ENCODE measurements around the gene BTBD9. TPM values are rescaled to one million over a fixed set of nuclear protein-coding genes. Genes with fewer than 3 reads are reported as not detected.

BTBD9 gene
- total RNA-seq, 1 experiment from 2014 or later, result 8.9 TPM

GRCh38 chr6:38432079-38432478, 207.7 kb downstream of the BTBD9 start:
- no peak overlapping the region for H3K27ac Mint-ChIP-seq

More at GRCh38 chr6:38432079-38432478, 207.7 kb downstream of the BTBD9 start:
- no peak overlapping the region for H2AK5ac ChIP-seq (ENCODE audit: insufficient read length, low read length)
- no peaks in the 10 kb centered on the region for H3K79me1 ChIP-seq (ENCODE audit: insufficient read depth, low read depth, low read length, poor library complexity, severe bottlenecking)
- H3K79me2 ChIP-seq (ENCODE audit: insufficient read depth, low read length), result no peaks in the 10 kb centered on the region
- peaks cover 0 to 9% (median 0%) of the 10 kb centered on the region in 3 experiments; a peak in 1 of 7 replicates for H3K36me3 Mint-ChIP-seq (ENCODE audit: insufficient read depth in 1 of 3, low read depth in 3 of 3)
- no peaks in the 10 kb centered on the region for H3K9me3 ChIP-seq (ENCODE audit: control insufficient read depth, low read depth, low read length)
- no peak overlapping the region for H4K91ac ChIP-seq (ENCODE audit: insufficient read length, low read depth, low read length)
- no peak overlapping the region for H3T11ph ChIP-seq (ENCODE audit: low read length)
- H2BK20ac ChIP-seq (ENCODE audit: low read depth, low read length, poor library complexity, severe bottlenecking), result no peak overlapping the region
- no peaks in the 10 kb centered on the region for H4K20me1 ChIP-seq (ENCODE audit: control insufficient read depth, insufficient read depth, insufficient read length)
- H3K4me2 ChIP-seq (ENCODE audit: insufficient read depth, insufficient read length, low read length), result no peak overlapping the region
- no peak overlapping the region for H4K5ac ChIP-seq (ENCODE audit: insufficient read length, low read depth, low read length)
- no peak overlapping the region for H3K23ac ChIP-seq (ENCODE audit: insufficient read length, low read depth, low read length)
- H2BK15ac ChIP-seq (ENCODE audit: low read depth, low read length), result no peak overlapping the region
- no peak overlapping the region for H3K18ac ChIP-seq (ENCODE audit: insufficient read length, low read depth, low read length)
- TF ChIP-seq CTCF (conservative IDR thresholded peaks at IDR 0.05), result no peak
- H3K9ac ChIP-seq (ENCODE audit: extremely low read depth, insufficient read length, low read length), result no peak overlapping the region
- H3K4me3 Mint-ChIP-seq, result no peak overlapping the region
- H3K9me3 Mint-ChIP-seq, result peaks cover 6 to 9% of the 10 kb centered on the region in 2 experiments; a peak in 4 of 5 replicates
- no peak overlapping the region for H3K56ac ChIP-seq (ENCODE audit: insufficient read length, low read depth, low read length)
- peaks cover under 1% of the 10 kb centered on the region; the same call in 1 of the 2 replicates for H3K27me3 Mint-ChIP-seq (ENCODE audit: low read depth)
- WGBS (ENCODE audit: extremely low coverage, insufficient read length, low lambda C conversion rate), result no CpG with 5 or more reads among the region's 3 CpGs
- H2BK120ac ChIP-seq (ENCODE audit: low read depth, low read length, poor library complexity, severe bottlenecking), result no peak overlapping the region
- no peak overlapping the region for H3K14ac ChIP-seq (ENCODE audit: insufficient read depth, low read length)
- peaks cover 7% of the 10 kb centered on the region for H3K4me1 ChIP-seq (ENCODE audit: insufficient read depth, low read length)
- no peak overlapping the region for H2AFZ ChIP-seq (ENCODE audit: low read length)
- no peak for DNase-seq
- no peak overlapping the region for H4K8ac ChIP-seq (replicated peaks; ENCODE audit: insufficient read length, low read depth, low read length)
- H3K4ac ChIP-seq (ENCODE audit: low read depth, low read length), result no peak overlapping the region
- no peaks in the 10 kb centered on the region for H3K27me3 ChIP-seq (ENCODE audit: insufficient read depth, low read length)
- H2BK5ac ChIP-seq (ENCODE audit: insufficient read length, low read length), result no peak overlapping the region
- no peaks in the 10 kb centered on the region for H3K23me2 ChIP-seq (ENCODE audit: insufficient read length, low read depth, low read length, poor library complexity, severe bottlenecking)
- H3K27ac ChIP-seq (ENCODE audit: insufficient read length, low read depth, low read length), result no peak overlapping the region
- H2BK12ac ChIP-seq (ENCODE audit: insufficient read length, low read depth, low read length), result no peak overlapping the region
- H3K4me1 Mint-ChIP-seq, result peaks cover 27 to 41% of the 10 kb centered on the region in 2 experiments

Measured in H9 (cell line).